IPS-20b (cell line): ENCODE results near the gene TACC3.

Experiments used
- H3K27ac ChIP-seq: one replicate; pipeline ENCODE4 v1.5.1; 2013; ENCODE audit warnings: low read length
- H3K27me3 ChIP-seq: 2 replicates; pipeline ENCODE4 v1.6.1; 2013; ENCODE audit warnings: mild to moderate bottlenecking, low read length, inconsistent platforms; ENCODE audit not compliant: insufficient read depth
- H3K36me3 ChIP-seq: 2 replicates; pipeline ENCODE4 v1.6.1; 2013; ENCODE audit warnings: low read depth, mild to moderate bottlenecking, inconsistent platforms, low read length, moderate library complexity; ENCODE audit not compliant: insufficient read depth
- H3K4me1 ChIP-seq: 2 replicates; pipeline ENCODE4 v1.6.1; 2013; ENCODE audit warnings: mild to moderate bottlenecking, control low read depth, inconsistent platforms, low read length, moderate library complexity; ENCODE audit not compliant: insufficient read depth
- H3K4me3 ChIP-seq: 2 replicates; pipeline ENCODE4 v1.5.1; 2013; ENCODE audit warnings: mild to moderate bottlenecking, low read length, inconsistent platforms
- H3K9ac ChIP-seq: 2 replicates; pipeline ENCODE4 v1.6.1; 2013; ENCODE audit warnings: low read depth, mild to moderate bottlenecking, inconsistent platforms, low read length, moderate library complexity
- H3K9me3 ChIP-seq: 2 replicates; pipeline ENCODE4 v1.6.1; 2013; ENCODE audit warnings: mild to moderate bottlenecking, low read depth, low read length, inconsistent platforms; ENCODE audit not compliant: insufficient read depth

TACC3 gene

GRCh38 chr4:1708581-1708980, 12.7 kb upstream of the TACC3 start:
- Histone ChIP-seq H3K4me3 (no peak overlapping the region), H3K4me1 (no peaks in the 10 kb centered on the region; the same call in 1 of the 2 replicates), H3K27ac (no peak overlapping the region), H3K27me3 (peaks cover 7% of the 10 kb centered on the region; the same call in 1 of the 2 replicates), H3K36me3 (peaks cover 45% of the 10 kb centered on the region), H3K9me3 (no peaks in the 10 kb centered on the region), H3K9ac (no peak overlapping the region)

GRCh38 chr4:1711055-1711570, 10.2 kb upstream of the TACC3 start:
- H3K27ac ChIP-seq: no peak overlapping the region
- no peaks in the 10 kb centered on the region; the same call in 1 of the 2 replicates for H3K4me1 ChIP-seq
- H3K9me3 ChIP-seq: no peaks in the 10 kb centered on the region
- H3K9ac ChIP-seq: peak overlapping the region; percentile 91
- H3K4me3 ChIP-seq: peak overlapping the region; percentile 99
- peaks cover 7% of the 10 kb centered on the region; the same call in 1 of the 2 replicates for H3K27me3 ChIP-seq
- peaks cover 21% of the 10 kb centered on the region for H3K36me3 ChIP-seq

- H3K4me3 ChIP-seq: peak overlapping the region; percentile 99
- H3K27me3 ChIP-seq: peaks cover 7% of the 10 kb centered on the region; the same call in 1 of the 2 replicates
- peak overlapping the region; percentile 91 for H3K9ac ChIP-seq
- no peaks in the 10 kb centered on the region for H3K9me3 ChIP-seq
- H3K36me3 ChIP-seq: peaks cover 16% of the 10 kb centered on the region
- no peaks in the 10 kb centered on the region; the same call in 1 of the 2 replicates for H3K4me1 ChIP-seq
- no peak overlapping the region for H3K27ac ChIP-seq
These were observed 9.6 kb upstream of the TACC3 start for GRCh38 chr4:1711571-1712215.

- Histone ChIP-seq H3K36me3 (peaks cover 16% of the 10 kb centered on the region), H3K27me3 (peaks cover 7% of the 10 kb centered on the region; the same call in 1 of the 2 replicates), H3K9ac (peak within 1 kb of the TSS; percentile 91), H3K4me1 (no peaks in the 10 kb centered on the region; the same call in 1 of the 2 replicates), H3K27ac (peak within 1 kb of the TSS; percentile 81), H3K9me3 (no peaks in the 10 kb centered on the region), H3K4me3 (peak within 1 kb of the TSS; percentile 99)
These were observed 8.9 kb upstream of the TACC3 start, which contains the start of gene SLBP for GRCh38 chr4:1712216-1713002. Gene SLBP, minus strand, starts transcription at chr4:1712319. Its CDS starts 131 bp downstream, at chr4:1712188.

- peak overlapping the region; percentile 91; the same call in 1 of the 2 replicates for H3K9ac ChIP-seq
- H3K4me3 ChIP-seq: peak overlapping the region; percentile 99
- no peaks in the 10 kb centered on the region for H3K9me3 ChIP-seq
- H3K27ac ChIP-seq: no peak overlapping the region
- no peaks in the 10 kb centered on the region; the same call in 1 of the 2 replicates for H3K4me1 ChIP-seq
- H3K36me3 ChIP-seq: peaks cover 18% of the 10 kb centered on the region
- peaks cover 7% of the 10 kb centered on the region; the same call in 1 of the 2 replicates for H3K27me3 ChIP-seq
These were observed 8.1 kb upstream of the TACC3 start for GRCh38 chr4:1713003-1713851.

GRCh38 chr4:1714303-1715001, 6.9 kb upstream of the TACC3 start:
- H3K27me3 ChIP-seq: peaks cover 7% of the 10 kb centered on the region; the same call in 1 of the 2 replicates
- H3K4me1 ChIP-seq: no peaks in the 10 kb centered on the region; the same call in 1 of the 2 replicates
- no peak overlapping the region for H3K4me3 ChIP-seq
- H3K9ac ChIP-seq: no peak overlapping the region; the same call in 1 of the 2 replicates
- H3K36me3 ChIP-seq: peaks cover 21% of the 10 kb centered on the region
- no peak overlapping the region for H3K27ac ChIP-seq
- H3K9me3 ChIP-seq: no peaks in the 10 kb centered on the region

- Histone ChIP-seq H3K36me3 (peaks cover 16% of the 10 kb centered on the region), H3K9ac (no peak overlapping the region; the same call in 1 of the 2 replicates), H3K27me3 (peaks cover 7% of the 10 kb centered on the region; the same call in 1 of the 2 replicates), H3K9me3 (no peaks in the 10 kb centered on the region), H3K4me3 (no peak overlapping the region), H3K4me1 (no peaks in the 10 kb centered on the region; the same call in 1 of the 2 replicates), H3K27ac (no peak overlapping the region)
These were observed 6.1 kb upstream of the TACC3 start for GRCh38 chr4:1715002-1715758.

GRCh38 chr4:1716065-1716945, 5.0 kb upstream of the TACC3 start:
- H3K27me3 ChIP-seq: peaks cover 2% of the 10 kb centered on the region; the same call in 1 of the 2 replicates
- H3K9ac ChIP-seq: no peak overlapping the region
- H3K4me1 ChIP-seq: no peaks in the 10 kb centered on the region; the same call in 1 of the 2 replicates
- H3K4me3 ChIP-seq: no peak overlapping the region
- no peaks in the 10 kb centered on the region for H3K9me3 ChIP-seq
- H3K36me3 ChIP-seq: peaks cover 13% of the 10 kb centered on the region
- no peak overlapping the region for H3K27ac ChIP-seq

- Histone ChIP-seq H3K9ac (no peak overlapping the region), H3K27ac (no peak overlapping the region)
These were observed 3.9 kb upstream of the TACC3 start for GRCh38 chr4:1717129-1718094.

More at GRCh38 chr4:1717129-1718094, 3.9 kb upstream of the TACC3 start:
- Histone ChIP-seq H3K4me1 (no peaks in the 10 kb centered on the region; the same call in 1 of the 2 replicates), H3K4me3 (no peak overlapping the region), H3K36me3 (peaks cover 13% of the 10 kb centered on the region), H3K27me3 (no peaks in the 10 kb centered on the region), H3K9me3 (no peaks in the 10 kb centered on the region)
